Measurements from ENCODE around the gene NEAT1.

NEAT1 gene

DNA sequence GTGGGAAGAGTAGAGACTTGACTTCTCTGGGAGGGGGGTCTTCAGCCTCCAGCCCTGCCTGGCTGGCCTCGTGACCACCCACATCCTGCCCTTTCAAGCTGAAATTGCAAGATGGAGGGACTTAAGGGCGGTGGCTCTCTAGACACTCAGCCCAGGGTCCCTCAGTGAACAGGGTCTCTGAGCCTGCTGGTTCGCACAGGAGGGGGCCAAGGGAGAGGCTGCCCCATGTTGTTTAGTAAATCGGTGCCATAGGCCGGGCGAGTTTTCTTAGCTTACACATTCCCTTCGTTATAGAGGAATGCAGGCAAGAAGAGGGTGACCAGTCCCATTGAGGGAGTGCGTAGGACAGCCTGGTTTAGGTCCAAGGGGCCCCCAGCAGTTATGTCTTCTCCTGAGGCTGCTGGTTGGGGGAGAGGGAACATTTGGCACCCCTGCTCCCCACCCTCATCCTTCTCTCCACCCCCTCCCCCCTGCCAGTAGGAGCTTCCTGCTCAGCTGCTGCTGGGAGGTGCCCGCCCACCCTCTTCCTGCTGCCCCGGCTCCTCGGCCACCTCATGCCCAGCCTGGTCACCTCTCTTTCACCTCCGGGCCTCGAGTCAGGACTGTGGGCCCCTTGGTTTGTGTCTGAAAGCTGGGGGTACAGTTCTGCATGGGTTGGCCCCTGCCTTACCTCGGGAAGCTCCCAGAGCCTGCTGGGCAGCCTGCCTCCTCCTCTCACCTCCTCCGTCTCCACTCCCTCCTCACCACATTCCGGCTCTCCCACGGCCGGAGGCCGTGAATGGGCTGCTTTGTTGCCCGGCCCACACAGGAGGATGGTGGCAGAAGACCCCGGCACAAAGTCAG lies 32.3 kb upstream of the NEAT1 start:
- DNase-seq, result no peak

DNA sequence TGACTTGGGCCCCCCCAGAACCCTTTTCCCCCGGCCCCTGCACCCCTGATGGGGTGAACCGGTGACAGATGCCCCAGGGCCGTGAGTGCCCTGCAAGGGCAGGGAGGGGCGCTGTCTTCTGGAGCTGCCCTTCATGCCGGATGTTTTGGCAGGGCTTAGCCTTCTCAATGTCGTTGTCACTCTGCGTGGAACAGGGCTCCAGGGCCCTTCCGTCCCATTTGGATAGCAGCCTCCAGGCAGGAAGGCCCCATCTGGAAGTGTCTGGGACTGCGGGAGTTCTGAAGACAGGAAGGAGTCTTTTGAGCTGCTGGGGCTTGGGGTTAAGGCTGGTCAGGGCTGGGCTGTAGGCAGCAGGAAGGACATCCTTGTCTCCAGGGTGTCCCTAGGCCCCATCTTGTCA lies 31.6 kb upstream of the NEAT1 start:
- DNase-seq, result no peak

DNA sequence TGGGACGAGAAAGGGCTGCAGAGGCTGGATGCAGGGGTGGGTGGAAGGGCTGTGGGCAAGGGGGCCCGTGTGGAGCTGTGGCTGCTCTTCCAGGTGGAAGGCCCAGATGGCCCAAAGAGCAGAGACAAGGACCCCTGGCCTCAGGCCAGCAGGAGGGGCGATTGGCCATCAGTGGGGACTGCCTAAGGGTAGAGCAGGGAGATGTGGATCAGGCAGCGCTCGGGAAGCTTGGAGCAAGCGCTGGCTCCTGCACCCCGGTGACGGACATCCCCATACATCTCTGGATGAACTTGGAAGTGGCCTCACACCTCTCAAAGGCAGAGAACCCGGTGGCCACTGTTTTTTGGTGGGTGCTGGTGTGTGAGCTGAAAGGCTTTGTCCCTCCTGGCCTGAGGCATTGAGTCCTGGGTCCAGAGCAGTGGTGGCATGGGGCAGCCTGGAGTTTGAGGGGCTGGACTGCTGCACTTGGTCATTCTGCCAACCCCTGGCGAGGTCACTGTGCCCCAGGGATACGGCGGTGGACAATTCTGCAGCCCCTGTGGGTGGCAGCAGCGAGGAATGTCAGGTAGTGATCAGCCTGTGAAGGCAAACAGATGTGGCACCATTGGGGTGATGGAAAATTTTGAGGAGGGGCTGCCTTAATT lies 30.3 kb upstream of the NEAT1 start:
- no peak for DNase-seq

DNA sequence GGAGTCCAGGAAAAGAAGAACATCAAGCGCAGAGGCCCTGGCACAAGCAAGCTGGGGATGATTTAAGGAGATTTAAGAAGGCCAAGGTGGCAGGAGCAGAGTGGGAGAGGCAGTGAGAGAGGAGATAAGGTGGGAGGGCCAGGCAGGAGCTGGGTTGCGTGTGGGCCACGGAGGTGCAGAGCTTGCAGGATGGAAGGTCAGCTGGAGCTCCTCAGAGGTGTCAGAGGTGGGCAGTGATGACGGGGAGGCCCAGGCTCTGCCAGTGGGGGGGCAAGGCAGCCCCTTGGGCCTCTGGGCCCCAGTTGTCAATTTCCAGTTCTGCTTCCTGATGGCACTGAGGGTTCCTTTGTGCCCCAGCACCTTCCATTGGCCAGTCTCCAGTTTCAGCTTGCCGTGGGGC lies 29.7 kb upstream of the NEAT1 start:
- no peak for DNase-seq

DNA sequence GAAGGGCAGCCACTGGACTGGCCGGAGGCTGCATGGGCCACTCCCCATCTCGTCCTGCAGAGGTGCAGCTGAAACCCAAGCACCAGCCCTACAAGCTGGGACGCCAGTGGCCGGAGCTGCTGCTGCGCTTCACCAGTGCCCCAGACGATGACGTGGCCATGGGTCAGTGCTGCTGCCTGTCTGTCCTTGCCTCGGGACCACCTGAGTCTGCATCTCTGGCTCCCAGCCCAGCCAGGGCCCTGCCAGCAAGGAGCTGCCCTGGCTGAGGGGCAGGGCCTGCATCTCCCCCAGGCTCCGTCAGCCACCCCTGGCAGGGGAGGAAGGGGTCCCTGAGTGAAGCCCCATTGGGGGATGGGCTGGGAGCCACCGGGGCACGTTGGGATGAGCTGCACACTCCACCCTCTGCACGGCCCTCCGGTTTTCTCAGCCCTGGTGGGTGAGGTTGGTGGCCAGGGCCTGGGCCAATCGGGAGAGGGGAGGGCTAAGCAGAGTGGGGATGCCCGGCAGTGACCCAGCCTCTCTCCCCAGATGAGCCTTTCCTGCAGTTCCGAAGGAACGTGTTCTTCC lies 29.0 kb upstream of the NEAT1 start:
- DNase-seq, result no peak

GRCh38 chr11:65394125-65394536 lies 28.5 kb upstream of the NEAT1 start:
- DNase-seq, result no peak

DNA sequence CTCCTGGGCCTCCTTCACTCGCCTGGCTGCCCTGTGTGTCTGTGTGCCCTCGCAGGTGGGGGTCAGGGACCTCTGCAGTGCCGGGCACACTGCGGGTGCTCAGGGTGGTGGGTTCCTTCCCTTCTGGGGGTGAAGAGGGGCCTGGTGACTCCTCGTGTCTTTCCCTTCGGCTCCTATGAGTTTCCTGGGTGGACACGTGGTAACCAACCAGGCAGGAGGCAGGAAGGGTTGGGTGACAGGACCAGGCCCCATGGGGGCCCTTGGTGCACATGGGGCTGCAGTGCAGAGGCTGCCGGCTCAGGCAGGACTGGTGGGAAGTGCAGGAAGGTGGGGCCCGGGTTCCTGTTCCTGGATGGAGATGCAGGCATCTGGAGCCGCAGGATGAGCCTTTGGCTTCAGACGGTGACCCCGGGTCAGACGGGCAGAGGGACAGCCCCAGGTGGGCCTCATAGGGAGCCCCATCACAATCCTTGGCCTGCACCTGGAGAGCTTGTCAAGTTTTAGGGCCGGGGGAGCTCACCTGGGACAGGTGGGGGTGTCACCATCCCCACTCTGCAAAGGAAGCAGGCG lies 26.6 kb upstream of the NEAT1 start:
- no peak for DNase-seq

- no peak for DNase-seq
Measured at GRCh38 chr11:65396769-65397745, 25.5 kb upstream of the NEAT1 start.

DNA sequence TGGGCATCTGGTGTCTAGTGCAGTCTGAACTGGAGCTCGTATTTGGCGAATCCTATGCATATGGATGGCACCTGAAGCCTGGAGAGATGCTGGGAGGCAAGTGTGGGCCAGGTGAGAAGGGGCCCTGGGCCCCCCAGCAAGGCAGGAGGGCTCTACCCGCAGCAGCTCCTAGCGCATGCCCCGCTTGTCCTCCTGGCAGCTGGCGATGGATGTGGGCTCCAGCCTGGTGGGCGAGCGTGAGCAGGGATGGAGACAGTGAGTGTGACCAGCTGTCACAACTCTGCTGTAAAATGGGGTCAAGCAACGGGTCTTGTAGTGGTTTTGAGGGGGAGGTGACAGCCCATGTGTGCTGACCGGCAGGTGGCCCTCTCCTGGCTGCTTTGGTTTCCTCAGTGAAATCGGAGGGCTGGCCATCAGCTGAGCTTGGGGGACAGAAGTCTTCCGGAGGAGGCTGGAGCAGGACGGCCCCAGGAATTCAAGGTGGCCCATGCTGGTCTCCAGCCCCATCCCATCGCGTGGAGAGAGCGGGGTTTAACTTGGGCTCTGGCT lies 24.2 kb upstream of the NEAT1 start:
- no peak for DNase-seq

DNA sequence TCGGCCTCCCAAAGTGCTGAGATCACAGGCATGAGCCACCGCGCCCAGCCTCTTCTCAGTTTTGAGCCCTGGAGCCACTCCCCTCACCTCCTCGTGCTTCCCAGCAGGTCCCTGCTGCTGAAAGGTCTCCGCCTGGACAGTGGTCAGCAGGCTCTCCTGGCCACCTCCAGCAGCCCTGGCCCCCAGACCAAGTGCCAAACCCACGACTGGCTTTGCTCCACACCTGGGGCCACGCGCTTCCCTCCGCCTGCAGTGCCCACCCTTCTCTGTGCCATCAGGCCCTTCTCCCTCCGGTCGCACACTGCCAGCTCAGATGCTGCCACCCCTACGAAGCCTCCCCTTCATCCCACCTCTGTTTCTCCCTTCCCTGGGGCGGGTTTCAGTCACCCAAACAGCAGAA lies 23.3 kb upstream of the NEAT1 start:
- DNase-seq, result no peak

DNA sequence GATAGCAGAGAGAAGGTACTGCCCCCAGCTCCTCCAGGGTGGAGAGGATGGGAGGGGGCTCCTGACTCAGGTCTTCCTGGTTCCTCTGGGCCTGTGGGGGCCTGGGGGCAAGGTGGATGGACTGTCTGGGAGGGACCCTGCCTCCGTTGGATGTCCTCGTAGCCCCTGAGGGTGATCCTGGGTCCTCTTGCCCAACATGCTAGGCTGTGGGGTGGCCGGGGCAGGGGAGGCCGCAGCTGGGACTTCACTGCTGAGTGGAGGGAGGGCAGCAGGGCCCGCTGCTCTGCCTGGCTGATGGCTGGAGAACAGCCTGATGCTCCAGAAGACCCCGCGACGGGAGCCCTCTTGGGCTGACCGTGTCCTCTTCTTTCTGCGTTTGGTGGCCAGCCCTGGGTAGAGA lies 22.8 kb upstream of the NEAT1 start:
- DNase-seq, result no peak

GRCh38 chr11:65400307-65401072 lies 22.1 kb upstream of the NEAT1 start:
- DNase-seq, result no peak

DNA sequence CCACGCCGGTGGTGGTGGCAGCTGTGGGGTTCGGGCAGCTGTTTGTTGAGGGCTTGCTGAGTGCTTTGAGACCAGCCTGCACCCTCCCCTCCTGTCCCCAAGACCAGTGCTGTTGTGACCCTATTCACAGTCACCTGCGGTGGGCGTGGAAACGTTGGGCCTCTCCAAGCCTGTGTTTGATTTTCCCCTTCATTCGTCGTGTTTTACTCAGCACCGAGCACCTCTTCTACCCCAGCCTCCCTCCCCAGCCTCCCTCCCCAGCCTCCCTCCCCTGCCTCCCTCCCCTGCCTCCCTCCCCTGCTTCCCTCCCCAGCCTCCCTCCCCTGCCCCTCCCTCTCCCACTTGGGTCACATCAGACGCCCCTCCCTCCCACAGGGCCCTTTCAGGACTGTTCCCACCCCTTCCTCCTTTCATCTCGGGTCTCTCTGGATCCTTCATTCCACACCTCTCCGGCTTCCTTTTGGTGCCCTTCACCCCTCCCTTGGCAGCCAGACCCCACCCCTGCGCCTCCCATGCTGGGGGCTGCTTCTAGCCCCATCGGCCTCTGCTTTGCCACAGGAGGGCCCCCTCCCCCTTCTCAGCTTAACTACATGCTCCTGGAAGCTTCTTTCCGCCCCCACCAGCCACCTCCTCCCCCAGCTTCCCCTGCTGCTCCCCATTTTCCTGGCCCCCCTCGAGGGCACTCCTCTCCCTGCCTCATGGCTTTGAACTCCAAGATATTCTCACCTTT lies 21.4 kb upstream of the NEAT1 start:
- DNase-seq, result no peak

- no peak for DNase-seq
Measured at GRCh38 chr11:65401803-65402248, 20.8 kb upstream of the NEAT1 start.

DNA sequence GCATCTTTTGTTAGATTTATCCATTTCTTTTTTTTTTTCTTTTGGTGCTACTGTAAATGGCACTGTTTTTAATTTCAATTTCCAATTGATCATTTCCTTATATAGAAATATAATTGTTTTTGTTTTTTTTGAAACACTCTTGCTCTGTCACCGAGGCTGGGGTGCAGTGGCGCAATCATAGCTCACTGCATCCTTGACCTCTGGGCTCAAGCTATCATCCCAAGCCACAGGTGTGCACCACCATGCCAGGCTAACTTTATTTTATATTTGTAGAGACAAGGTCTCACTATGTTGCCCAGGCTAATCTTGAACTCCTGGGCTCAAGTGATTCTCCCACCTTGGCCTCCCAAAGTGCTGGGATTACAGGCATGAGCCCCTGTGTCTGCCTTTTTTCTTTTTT lies 19.8 kb upstream of the NEAT1 start:
- no peak for DNase-seq

- no peak for DNase-seq
Measured at GRCh38 chr11:65403607-65404121, 18.9 kb upstream of the NEAT1 start.

DNA sequence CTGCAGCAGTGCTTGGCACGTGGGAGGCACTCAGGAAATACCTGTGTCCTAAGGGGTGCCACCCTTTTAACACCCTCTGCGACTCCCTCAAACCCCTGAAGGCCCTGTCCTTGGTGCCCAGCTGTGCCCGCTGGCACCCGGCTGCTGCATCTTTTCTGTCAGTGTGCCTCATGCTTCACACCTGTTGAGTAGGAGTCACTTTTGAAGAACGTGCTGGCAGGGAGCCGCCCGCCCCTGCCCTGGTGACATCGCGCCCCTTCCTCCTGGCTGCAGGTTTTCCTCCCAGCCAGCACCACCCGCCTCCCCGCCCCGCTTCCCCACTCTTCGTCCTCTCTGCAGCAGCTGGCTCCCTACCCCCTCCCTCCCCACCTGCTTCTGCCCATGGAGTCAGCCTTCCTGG lies 18.4 kb upstream of the NEAT1 start:
- DNase-seq, result no peak

DNA sequence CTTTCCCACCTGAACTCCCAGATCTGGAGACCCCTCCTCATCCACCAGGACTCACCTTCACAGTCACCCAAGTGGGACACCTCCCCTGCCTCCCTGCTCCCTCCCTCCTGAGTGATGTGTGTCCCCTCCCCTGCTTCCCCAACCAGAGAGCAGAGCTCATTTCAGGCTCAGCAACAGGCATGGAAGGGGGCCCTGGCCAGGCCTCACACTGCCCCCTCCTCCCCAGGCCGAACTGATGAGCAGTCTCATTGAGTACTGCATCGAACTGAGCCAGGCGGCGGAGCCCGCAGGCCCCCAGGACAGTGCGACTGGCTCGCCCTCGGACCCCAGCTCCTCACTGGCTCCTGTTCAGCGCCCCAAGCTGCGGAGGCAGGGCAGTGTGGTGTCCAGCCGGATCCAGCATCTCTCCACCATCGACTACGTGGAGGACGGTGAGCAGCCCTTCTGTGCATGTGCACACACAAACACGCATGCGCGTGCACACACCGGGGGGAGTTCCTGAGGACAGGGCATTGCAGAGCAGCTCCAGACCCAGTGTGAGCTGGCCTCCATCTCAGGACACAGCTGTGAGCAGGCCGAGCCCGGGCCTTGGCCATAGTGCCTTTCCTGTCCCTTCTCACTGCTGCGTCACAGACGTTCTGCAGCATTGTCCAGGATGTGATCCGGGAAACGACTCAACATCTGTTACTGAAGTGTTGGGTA lies 17.8 kb upstream of the NEAT1 start:
- DNase-seq, result no peak

DNA sequence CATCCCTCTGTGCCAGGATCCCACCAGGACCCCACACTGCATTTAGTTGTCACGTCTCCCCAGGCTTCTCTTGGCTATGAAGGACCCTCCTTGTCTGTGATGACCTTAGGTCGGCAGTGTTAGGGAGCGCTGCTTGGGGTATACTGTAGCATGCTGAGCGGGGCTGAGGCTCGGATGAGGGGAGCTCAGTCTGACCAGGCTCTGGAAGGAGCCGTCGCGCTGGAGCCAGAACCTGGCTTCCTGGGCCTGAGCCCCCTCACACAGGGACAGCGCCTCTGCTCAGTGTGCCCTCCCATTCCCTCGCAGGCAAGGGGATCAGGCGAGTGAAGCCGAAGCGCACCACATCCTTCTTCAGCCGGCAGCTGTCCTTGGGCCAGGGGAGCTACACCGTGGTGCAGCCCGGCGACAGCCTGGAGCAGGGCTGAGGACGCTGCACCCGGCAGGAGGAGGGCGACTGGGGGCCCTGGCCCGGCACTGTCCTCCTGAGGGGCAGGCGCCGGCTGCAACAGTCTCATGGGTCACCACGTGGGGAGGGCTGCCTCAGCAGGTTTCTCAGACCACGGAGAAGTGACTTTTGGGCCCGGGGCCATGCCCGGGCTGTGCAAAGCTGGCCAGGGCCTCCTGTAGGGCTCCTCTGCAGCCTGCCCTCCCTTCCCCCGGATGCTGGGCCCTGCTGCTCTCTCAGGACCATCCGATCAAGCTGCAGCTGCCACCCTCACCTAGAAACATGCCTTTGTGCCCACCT lies 11.5 kb upstream of the NEAT1 start:
- DNase-seq, result no peak

Data from activated CD4-positive, alpha-beta T cell treated with anti-CD3 and anti-CD28 coated beads, Interleukin-2, amount 50 U/mL, for 4 hours (primary cell).